ENCODE results near the gene FADS2. TPM values are rescaled to one million over a fixed set of nuclear protein-coding genes. Genes with fewer than 3 reads are reported as not detected.

FADS2 gene
- total RNA-seq, 4 donors from 2014 or later, result 17.6 to 40.0 (median 33.4) TPM

- WGBS, 2 donors (ENCODE audit: low coverage in 1 of 2), result 0 to 49% methylated on average over 2 to 5 of the region's 5 CpGs
- TF ChIP-seq POLR2AphosphoS5 (IDR thresholded peaks at IDR 0.05) (no peak), POLR2A (IDR thresholded peaks at IDR 0.05) (no peak), CTCF (IDR thresholded peaks at IDR 0.05) (no peak), EP300 (IDR thresholded peaks at IDR 0.05) (no peak)
- H3K9me3 ChIP-seq, result no peaks in the 10 kb centered on the region
- ATAC-seq, result no peak
- H3K27me3 ChIP-seq, result no peaks in the 10 kb centered on the region
- H3K4me3 ChIP-seq, result no peak overlapping the region
- peaks cover 4 to 46% (median 29%) of the 10 kb centered on the region in 3 donors for H3K4me1 ChIP-seq
- H3K27ac ChIP-seq, result peak overlapping the region in 2 of 4 donors; percentile 29 to 35
- peaks cover 0 to 19% of the 10 kb centered on the region in 2 donors for H3K36me3 ChIP-seq
These were observed 65.9 kb downstream of the FADS2 start for GRCh38 chr11:61893981-61894380.

- 77 to 80% methylated on average over 11 to 14 of the region's 17 CpGs for whole genome bisulfite sequencing, 2 donors (ENCODE audit: low coverage in 1 of 2)
- H3K27ac ChIP-seq, result peak overlapping the region in 1 of 4 donors; percentile 34
- TF ChIP-seq POLR2AphosphoS5 (IDR thresholded peaks at IDR 0.05) (no peak), EP300 (IDR thresholded peaks at IDR 0.05) (no peak), CTCF (IDR thresholded peaks at IDR 0.05) (no peak), POLR2A (IDR thresholded peaks at IDR 0.05) (no peak)
- H3K9me3 ChIP-seq, result no peaks in the 10 kb centered on the region
- H3K27me3 ChIP-seq, result no peaks in the 10 kb centered on the region
- peaks cover 3 to 45% (median 24%) of the 10 kb centered on the region in 3 donors for H3K4me1 ChIP-seq
- H3K4me3 ChIP-seq, result no peak overlapping the region
- ATAC-seq, result no peak
- peaks cover 0 to 25% of the 10 kb centered on the region in 2 donors for H3K36me3 ChIP-seq
These were observed 67.1 kb downstream of the FADS2 start for GRCh38 chr11:61895046-61895717.

- Histone ChIP-seq H3K4me3 (no peak overlapping the region), H3K9me3 (no peaks in the 10 kb centered on the region), H3K27me3 (no peaks in the 10 kb centered on the region), H3K27ac (no peak overlapping the region), H3K4me1 (peaks cover 0 to 40% (median 19%) of the 10 kb centered on the region in 3 donors), H3K36me3 (peaks cover 0 to 30% of the 10 kb centered on the region in 2 donors)
- WGBS, 2 donors (ENCODE audit: low coverage in 1 of 2), result 40 to 58% methylated on average over 1 to 4 of the region's 4 CpGs
- no peak for ATAC-seq
- TF ChIP-seq EP300 (IDR thresholded peaks at IDR 0.05) (no peak), CTCF (IDR thresholded peaks at IDR 0.05) (no peak), POLR2AphosphoS5 (IDR thresholded peaks at IDR 0.05) (no peak)
These were observed 67.6 kb downstream of the FADS2 start for GRCh38 chr11:61895718-61896059.

GRCh38 chr11:61896665-61897386, 68.7 kb downstream of the FADS2 start:
- TF ChIP-seq CTCF (IDR thresholded peaks at IDR 0.05), result no peak
- no peak for TF ChIP-seq POLR2AphosphoS5 (IDR thresholded peaks at IDR 0.05)
- no peak for TF ChIP-seq POLR2A (IDR thresholded peaks at IDR 0.05)
- TF ChIP-seq EP300 (IDR thresholded peaks at IDR 0.05), result no peak
- no peak for ATAC-seq
- H3K4me1 ChIP-seq, result peaks cover 0 to 32% (median 17%) of the 10 kb centered on the region in 3 donors
- H3K36me3 ChIP-seq, result peaks cover 0 to 42% of the 10 kb centered on the region in 2 donors
- no peak overlapping the region for H3K4me3 ChIP-seq
- H3K27me3 ChIP-seq, result no peaks in the 10 kb centered on the region
- H3K27ac ChIP-seq, result peak overlapping the region in 3 of 4 donors; percentile 50 to 75 (median 54)
- WGBS, 2 donors (ENCODE audit: low coverage in 1 of 2), result 51% methylated on average over 3 of the region's 15 CpGs; no CpG with 5 or more reads in 1 of the 2 donors
- H3K9me3 ChIP-seq, result no peaks in the 10 kb centered on the region
